GM21723 (cell line): ENCODE measurements around the gene MFNG.

ENCODE experiments used
- ATAC-seq: cut with Tn5 transposase; IDR thresholded peaks from one replicate; pipeline ENCODE4 v1.9.1; 2021; ENCODE audit warnings: mild to moderate bottlenecking, moderate library complexity; ENCODE audit not compliant: unreplicated experiment

Gene MFNG

GRCh38 chr22:37427135-37427710 is 59.0 kb downstream of the MFNG start, which contains the start of gene ELFN2:
Gene ELFN2 (minus strand): TSS chr22:37427479. CDS start chr22:37375534, 51,945 bp downstream.
- no peak for ATAC-seq

- ATAC-seq: no peak
Observed at GRCh38 chr22:37426706-37427134, 59.5 kb downstream of the MFNG start.

- ATAC-seq: no peak
Observed at GRCh38 chr22:37425800-37426705, 60.1 kb downstream of the MFNG start.

GRCh38 chr22:37425369-37425768 is 60.8 kb downstream of the MFNG start:
- no peak for ATAC-seq

GRCh38 chr22:37423283-37423682 is 62.9 kb downstream of the MFNG start:
- no peak for ATAC-seq

GRCh38 chr22:37421468-37421877 is 64.7 kb downstream of the MFNG start:
- no peak for ATAC-seq

GRCh38 chr22:37420686-37421467 is 65.3 kb downstream of the MFNG start:
- ATAC-seq: no peak

GRCh38 chr22:37419969-37420685 is 66.1 kb downstream of the MFNG start:
- ATAC-seq: no peak

- no peak for ATAC-seq
Observed at GRCh38 chr22:37419370-37419968, 66.7 kb downstream of the MFNG start.
